Duodenal mucosa (tissue), 2 donors: Measurements from ENCODE around the gene NUAK1.

Experiments
- H3K27ac ChIP-seq: one replicate; pipeline ENCODE4 v1.7.0; 2013; ENCODE audit warnings: low read depth, low read length
- H3K27me3 ChIP-seq, 2 donors: one replicate each; pipeline ENCODE4 v1.7.0; 2013; ENCODE audit warnings: low read length in 2 of 2, control low read depth in 1 of 2; ENCODE audit not compliant: insufficient read depth in 2 of 2, control insufficient read depth in 1 of 2
- H3K36me3 ChIP-seq, 2 donors: one replicate each; pipeline ENCODE4 v1.7.0; 2013; ENCODE audit warnings: low read length in 2 of 2, control low read depth in 1 of 2; ENCODE audit not compliant: insufficient read depth in 2 of 2, control insufficient read depth in 1 of 2
- H3K4me1 ChIP-seq, 2 donors: one replicate each; pipeline ENCODE4 v1.7.0; 2013; ENCODE audit warnings: low read length in 2 of 2, control low read depth in 1 of 2; ENCODE audit not compliant: insufficient read depth in 2 of 2, control insufficient read depth in 1 of 2
- H3K4me3 ChIP-seq, 2 donors: one replicate each; pipeline ENCODE4 v1.7.0; 2013; ENCODE audit warnings: low read length in 2 of 2, low read depth in 1 of 2
- H3K9ac ChIP-seq, 2 donors: one replicate each; pipeline ENCODE4 v1.7.0; 2013; ENCODE audit warnings: low read length in 2 of 2, low read depth in 1 of 2
- H3K9me3 ChIP-seq, 2 donors: one replicate each; pipeline ENCODE4 v1.7.0; 2013; ENCODE audit warnings: low read length in 2 of 2, control low read depth in 1 of 2; ENCODE audit not compliant: control insufficient read depth in 1 of 2

NUAK1 gene

GRCh38 chr12:106132175-106133135, 6.3 kb downstream of the NUAK1 start:
- H3K36me3 ChIP-seq = no peaks in the 10 kb centered on the region
- H3K27me3 ChIP-seq = peaks cover 14 to 17% of the 10 kb centered on the region in 2 donors
- no peak overlapping the region for H3K4me3 ChIP-seq
- H3K9me3 ChIP-seq = no peaks in the 10 kb centered on the region
- H3K4me1 ChIP-seq = peaks cover 0 to 18% of the 10 kb centered on the region in 2 donors
- H3K27ac ChIP-seq = no peak overlapping the region
- no peak overlapping the region for H3K9ac ChIP-seq

GRCh38 chr12:106131676-106132075, 7.1 kb downstream of the NUAK1 start:
- Histone ChIP-seq H3K4me3 (no peak overlapping the region), H3K4me1 (peaks cover 0 to 21% of the 10 kb centered on the region in 2 donors), H3K36me3 (no peaks in the 10 kb centered on the region), H3K9ac (no peak overlapping the region), H3K27me3 (peaks cover 9 to 10% of the 10 kb centered on the region in 2 donors), H3K9me3 (no peaks in the 10 kb centered on the region), H3K27ac (no peak overlapping the region)

- H3K4me3 ChIP-seq = no peak overlapping the region
- H3K9me3 ChIP-seq = no peaks in the 10 kb centered on the region
- no peak overlapping the region for H3K9ac ChIP-seq
- no peak overlapping the region for H3K27ac ChIP-seq
- peaks cover under 1 to 1% of the 10 kb centered on the region in 2 donors for H3K27me3 ChIP-seq
- peaks cover 0 to 18% of the 10 kb centered on the region in 2 donors for H3K4me1 ChIP-seq
- no peaks in the 10 kb centered on the region for H3K36me3 ChIP-seq
Observed at GRCh38 chr12:106130474-106131113, 8.2 kb downstream of the NUAK1 start.

- no peak overlapping the region for H3K9ac ChIP-seq
Observed at GRCh38 chr12:106128585-106129328, 10.0 kb downstream of the NUAK1 start.

GRCh38 chr12:106127338-106128126, 11.2 kb downstream of the NUAK1 start:
- H3K9ac ChIP-seq = no peak overlapping the region
- H3K4me1 ChIP-seq = peaks cover 0 to 3% of the 10 kb centered on the region in 2 donors
- H3K27me3 ChIP-seq = no peaks in the 10 kb centered on the region

More at GRCh38 chr12:106128585-106129328, 10.0 kb downstream of the NUAK1 start:
- Histone ChIP-seq H3K4me1 (peaks cover 0 to 13% of the 10 kb centered on the region in 2 donors), H3K4me3 (no peak overlapping the region), H3K9me3 (no peaks in the 10 kb centered on the region), H3K36me3 (no peaks in the 10 kb centered on the region), H3K27ac (no peak overlapping the region), H3K27me3 (no peaks in the 10 kb centered on the region)

GRCh38 chr12:106126441-106127337, 12.1 kb downstream of the NUAK1 start:
- Histone ChIP-seq H3K36me3 (no peaks in the 10 kb centered on the region), H3K27me3 (no peaks in the 10 kb centered on the region), H3K4me1 (peaks cover 0 to 3% of the 10 kb centered on the region in 2 donors), H3K27ac (no peak overlapping the region), H3K4me3 (no peak overlapping the region), H3K9ac (no peak overlapping the region), H3K9me3 (no peaks in the 10 kb centered on the region)

More at GRCh38 chr12:106127338-106128126, 11.2 kb downstream of the NUAK1 start:
- H3K4me3 ChIP-seq = no peak overlapping the region
- no peak overlapping the region for H3K27ac ChIP-seq
- H3K9me3 ChIP-seq = no peaks in the 10 kb centered on the region
- H3K36me3 ChIP-seq = no peaks in the 10 kb centered on the region

- no peak overlapping the region for H3K27ac ChIP-seq
- H3K4me1 ChIP-seq = peaks cover 7 to 9% of the 10 kb centered on the region in 2 donors
Observed at GRCh38 chr12:106125351-106126095, 13.2 kb downstream of the NUAK1 start.

GRCh38 chr12:106123551-106124081, 15.1 kb downstream of the NUAK1 start:
- Histone ChIP-seq H3K4me3 (no peak overlapping the region), H3K9me3 (no peaks in the 10 kb centered on the region), H3K4me1 (peaks cover 10 to 14% of the 10 kb centered on the region in 2 donors), H3K9ac (no peak overlapping the region), H3K27me3 (no peaks in the 10 kb centered on the region), H3K36me3 (no peaks in the 10 kb centered on the region), H3K27ac (no peak overlapping the region)

More at GRCh38 chr12:106125351-106126095, 13.2 kb downstream of the NUAK1 start:
- no peaks in the 10 kb centered on the region for H3K27me3 ChIP-seq
- H3K4me3 ChIP-seq = no peak overlapping the region
- H3K36me3 ChIP-seq = no peaks in the 10 kb centered on the region
- H3K9ac ChIP-seq = no peak overlapping the region
- no peaks in the 10 kb centered on the region for H3K9me3 ChIP-seq
